ENCODE measurements around the gene UBXN4.

Gene UBXN4

DNA sequence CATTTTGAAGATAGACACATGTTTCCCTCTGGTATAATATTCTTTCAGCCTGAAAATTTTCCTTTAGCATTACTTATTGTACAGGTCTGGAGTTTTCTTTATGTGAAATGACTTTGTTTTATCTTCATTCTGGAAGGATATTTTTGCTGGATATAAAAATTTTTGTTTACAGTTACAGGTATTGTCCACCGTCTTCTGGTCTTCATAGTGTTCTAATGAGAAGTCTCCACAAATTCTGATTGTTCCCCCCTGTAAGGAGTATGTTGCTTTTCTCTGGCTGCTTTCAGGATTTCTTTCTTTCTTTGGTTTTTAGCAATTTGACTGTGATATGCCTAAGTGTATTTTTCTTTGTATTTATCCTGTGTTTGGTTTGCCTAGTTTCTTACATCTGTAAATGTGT is 15.0 kb downstream of the UBXN4 start:
- WGBS (ENCODE audit: insufficient coverage), result 100% methylated on average over 1 of the region's 1 CpG
- H3K27me3 ChIP-seq (replicated peaks in 2 of 5; ENCODE audit: control insufficient read depth in 4 of 5, insufficient read depth in 5 of 5, low read length in 4 of 5), result no peaks in the 10 kb centered on the region
- H3K4me1 ChIP-seq (ENCODE audit: control extremely low read depth in 1 of 4, control insufficient read depth in 4 of 4, insufficient read depth in 4 of 4, low read length in 3 of 4), result no peaks in the 10 kb centered on the region
- ChIA-PET CTCF (interaction anchor here (4.1 kb wide), 1 partner anchor 11 kb away, joined by 15 read pairs; no protein-coding TSS in a partner anchor), POLR2A (no interaction called here)
- peak in 1 of 3 donors; percentile 27 for DNase-seq
- no peak overlapping the region for H3K4me3 ChIP-seq (ENCODE audit: control insufficient read depth in 1 of 7, extremely low read depth in 1 of 7, insufficient read depth in 4 of 7, low read depth in 2 of 7, low read length in 6 of 7)
- peaks cover 49 to 84% (median 63%) of the 10 kb centered on the region in 4 experiments for H3K36me3 ChIP-seq (ENCODE audit: control insufficient read depth in 4 of 4, insufficient read depth in 4 of 4, low read length in 3 of 4)
- H3K9me3 ChIP-seq (ENCODE audit: control extremely low read depth in 1 of 5, control insufficient read depth in 4 of 5, insufficient read depth in 2 of 5, low read depth in 1 of 5, low read length in 4 of 5), result peaks cover 5 to 26% (median 16%) of the 10 kb centered on the region in 5 experiments
- no peak overlapping the region for H3K27ac ChIP-seq (ENCODE audit: insufficient read depth in 1 of 2, low read depth in 1 of 2, low read length in 2 of 2, poor library complexity in 1 of 2, severe bottlenecking in 2 of 2)

DNA sequence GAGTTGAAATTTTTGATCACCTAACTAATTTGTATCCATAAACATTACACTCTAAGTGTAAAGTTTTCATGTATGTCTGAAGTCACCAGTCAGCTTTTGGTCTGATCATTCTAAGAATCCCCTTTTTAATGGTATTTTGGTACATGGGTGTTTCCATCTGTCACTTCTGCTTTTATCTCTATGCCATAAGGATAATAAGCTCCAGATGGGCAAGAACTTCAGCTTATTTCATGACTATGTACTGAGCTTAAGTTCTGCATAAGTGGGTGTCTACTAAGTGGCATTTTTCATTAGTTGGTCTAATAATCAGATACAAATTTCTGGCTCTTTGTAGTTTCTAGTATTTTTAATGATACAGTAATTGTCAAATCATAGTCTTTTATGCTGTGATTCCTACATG is 20.4 kb downstream of the UBXN4 start:
- Histone ChIP-seq H3K9me3 (ENCODE audit: control extremely low read depth in 1 of 5, control insufficient read depth in 4 of 5, insufficient read depth in 2 of 5, low read depth in 1 of 5, low read length in 4 of 5) (peaks cover under 1 to 8% (median 6%) of the 10 kb centered on the region in 5 experiments), H3K4me3 (ENCODE audit: control insufficient read depth in 1 of 7, extremely low read depth in 1 of 7, insufficient read depth in 4 of 7, low read depth in 2 of 7, low read length in 6 of 7) (no peak overlapping the region), H3K4me1 (ENCODE audit: control extremely low read depth in 1 of 4, control insufficient read depth in 4 of 4, insufficient read depth in 4 of 4, low read length in 3 of 4) (no peaks in the 10 kb centered on the region), H3K36me3 (ENCODE audit: control insufficient read depth in 4 of 4, insufficient read depth in 4 of 4, low read length in 3 of 4) (peaks cover 30 to 85% (median 48%) of the 10 kb centered on the region in 4 experiments), H3K27me3 (replicated peaks in 2 of 5; ENCODE audit: control insufficient read depth in 4 of 5, insufficient read depth in 5 of 5, low read length in 4 of 5) (no peaks in the 10 kb centered on the region), H3K27ac (ENCODE audit: insufficient read depth in 1 of 2, low read depth in 1 of 2, low read length in 2 of 2, poor library complexity in 1 of 2, severe bottlenecking in 2 of 2) (no peak overlapping the region)
- POLR2A ChIA-PET, result no interaction called here
- CTCF ChIA-PET, result interaction anchor here (1.0 kb wide), 1 partner anchor 35 kb away, joined by 3 read pairs; no protein-coding TSS in a partner anchor
- DNase-seq, result peak in 2 of 3 donors; percentile 33 to 41

DNA sequence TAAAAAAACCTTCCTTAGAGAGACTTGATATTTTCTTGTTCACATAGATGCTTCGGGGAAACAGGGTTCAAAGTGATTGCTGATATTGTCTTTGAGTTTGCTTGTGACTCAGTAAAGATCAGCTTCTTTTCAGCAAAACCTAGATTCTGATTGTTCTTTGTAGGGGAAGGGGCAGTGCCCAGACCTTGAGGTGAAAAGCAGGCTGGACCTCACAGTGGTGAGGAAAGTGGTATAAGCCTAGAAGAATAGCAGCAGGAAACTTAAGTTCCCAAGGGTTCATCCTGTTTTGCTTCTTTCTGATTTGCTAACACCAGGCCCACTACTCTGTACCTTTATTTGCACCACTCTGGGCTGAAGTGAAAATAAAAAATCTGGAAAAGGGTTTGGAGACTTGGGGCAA is 20.9 kb downstream of the UBXN4 start:
- ChIA-PET POLR2A (no interaction called here), CTCF (interaction anchor here (1.0 kb wide), 2 partner anchors 19 to 34 kb away, joined by 3 read pairs; no protein-coding TSS in a partner anchor)

DNA sequence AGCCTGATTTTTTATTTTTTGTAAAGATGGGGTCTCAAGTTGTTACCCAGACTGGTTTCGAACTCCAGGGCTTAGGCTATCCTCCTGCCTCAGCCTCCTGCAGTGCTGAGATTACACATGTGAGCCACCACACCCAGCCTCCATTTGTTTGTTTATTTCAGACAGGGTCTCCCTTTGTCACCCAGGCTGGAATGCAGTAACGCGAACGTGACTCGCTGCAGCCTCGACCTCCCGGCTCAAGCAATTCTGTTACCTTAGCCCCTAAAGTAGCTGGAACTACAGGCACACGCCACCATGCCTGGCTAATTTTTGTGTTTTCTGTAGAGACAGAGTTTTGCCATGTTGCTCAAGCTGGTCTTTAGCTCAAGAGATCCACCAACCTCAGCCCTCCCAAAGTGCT is 27.2 kb downstream of the UBXN4 start:
- no peaks in the 10 kb centered on the region for H3K27me3 ChIP-seq (replicated peaks in 2 of 5; ENCODE audit: control insufficient read depth in 4 of 5, insufficient read depth in 5 of 5, low read length in 4 of 5)
- no peak overlapping the region for H3K27ac ChIP-seq (ENCODE audit: insufficient read depth in 1 of 2, low read depth in 1 of 2, low read length in 2 of 2, poor library complexity in 1 of 2, severe bottlenecking in 2 of 2)
- peaks cover 37 to 84% (median 50%) of the 10 kb centered on the region in 4 experiments for H3K36me3 ChIP-seq (ENCODE audit: control insufficient read depth in 4 of 4, insufficient read depth in 4 of 4, low read length in 3 of 4)
- WGBS (ENCODE audit: insufficient coverage), result 96% methylated on average over 8 of the region's 8 CpGs
- no peak for DNase-seq
- H3K4me1 ChIP-seq (ENCODE audit: control extremely low read depth in 1 of 4, control insufficient read depth in 4 of 4, insufficient read depth in 4 of 4, low read length in 3 of 4), result peaks cover 0 to 1% (median 0%) of the 10 kb centered on the region in 4 experiments
- H3K9me3 ChIP-seq (ENCODE audit: control extremely low read depth in 1 of 5, control insufficient read depth in 4 of 5, insufficient read depth in 2 of 5, low read depth in 1 of 5, low read length in 4 of 5), result no peaks in the 10 kb centered on the region
- H3K4me3 ChIP-seq (ENCODE audit: control insufficient read depth in 1 of 7, extremely low read depth in 1 of 7, insufficient read depth in 4 of 7, low read depth in 2 of 7, low read length in 6 of 7), result no peak overlapping the region
- POLR2A ChIA-PET, result no interaction called here
- CTCF ChIA-PET, result interaction anchor here (2.1 kb wide), 1 partner anchor 29 kb away, joined by 6 read pairs; no protein-coding TSS in a partner anchor

More for the DNA sequence above, 20.9 kb downstream of the UBXN4 start:
- peaks cover 33 to 84% (median 49%) of the 10 kb centered on the region in 4 experiments for H3K36me3 ChIP-seq (ENCODE audit: control insufficient read depth in 4 of 4, insufficient read depth in 4 of 4, low read length in 3 of 4)
- H3K27me3 ChIP-seq (replicated peaks in 2 of 5; ENCODE audit: control insufficient read depth in 4 of 5, insufficient read depth in 5 of 5, low read length in 4 of 5), result no peaks in the 10 kb centered on the region
- no peak for DNase-seq
- H3K4me3 ChIP-seq (ENCODE audit: control insufficient read depth in 1 of 7, extremely low read depth in 1 of 7, insufficient read depth in 4 of 7, low read depth in 2 of 7, low read length in 6 of 7), result no peak overlapping the region
- WGBS (ENCODE audit: insufficient coverage), result no CpG with 5 or more reads among the region's 1 CpG
- peaks cover 0 to 3% (median 3%) of the 10 kb centered on the region in 5 experiments for H3K9me3 ChIP-seq (ENCODE audit: control extremely low read depth in 1 of 5, control insufficient read depth in 4 of 5, insufficient read depth in 2 of 5, low read depth in 1 of 5, low read length in 4 of 5)
- H3K4me1 ChIP-seq (ENCODE audit: control extremely low read depth in 1 of 4, control insufficient read depth in 4 of 4, insufficient read depth in 4 of 4, low read length in 3 of 4), result no peaks in the 10 kb centered on the region
- no peak overlapping the region for H3K27ac ChIP-seq (ENCODE audit: insufficient read depth in 1 of 2, low read depth in 1 of 2, low read length in 2 of 2, poor library complexity in 1 of 2, severe bottlenecking in 2 of 2)

DNA sequence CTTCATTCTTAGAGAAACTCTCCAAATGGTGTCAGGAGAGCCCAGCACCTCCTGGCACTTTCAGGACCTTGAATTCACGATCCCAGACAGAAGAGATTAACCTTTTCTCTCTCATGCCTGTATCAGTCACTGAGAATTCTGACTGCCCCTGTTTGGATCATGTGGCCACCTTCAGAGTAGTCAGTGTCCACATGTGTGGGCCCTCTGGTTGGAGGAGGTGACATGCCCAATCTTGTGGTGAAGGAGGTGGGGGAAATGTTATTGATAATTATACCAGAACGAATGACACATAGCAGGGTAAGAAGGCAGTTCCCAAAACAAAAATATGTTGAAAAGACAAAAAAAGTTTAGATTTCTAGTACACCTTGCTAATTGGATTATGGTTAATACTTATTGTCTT is 31.7 kb downstream of the UBXN4 start:
- Histone ChIP-seq H3K9me3 (ENCODE audit: control extremely low read depth in 1 of 5, control insufficient read depth in 4 of 5, insufficient read depth in 2 of 5, low read depth in 1 of 5, low read length in 4 of 5) (no peaks in the 10 kb centered on the region), H3K36me3 (ENCODE audit: control insufficient read depth in 4 of 4, insufficient read depth in 4 of 4, low read length in 3 of 4) (peaks cover 39 to 86% (median 53%) of the 10 kb centered on the region in 4 experiments), H3K27ac (ENCODE audit: insufficient read depth in 1 of 2, low read depth in 1 of 2, low read length in 2 of 2, poor library complexity in 1 of 2, severe bottlenecking in 2 of 2) (no peak overlapping the region), H3K4me1 (ENCODE audit: control extremely low read depth in 1 of 4, control insufficient read depth in 4 of 4, insufficient read depth in 4 of 4, low read length in 3 of 4) (peaks cover 0 to 1% (median 0%) of the 10 kb centered on the region in 4 experiments), H3K27me3 (replicated peaks in 2 of 5; ENCODE audit: control insufficient read depth in 4 of 5, insufficient read depth in 5 of 5, low read length in 4 of 5) (no peaks in the 10 kb centered on the region), H3K4me3 (ENCODE audit: control insufficient read depth in 1 of 7, extremely low read depth in 1 of 7, insufficient read depth in 4 of 7, low read depth in 2 of 7, low read length in 6 of 7) (no peak overlapping the region)
- POLR2A ChIA-PET, result no interaction called here
- WGBS (ENCODE audit: insufficient coverage), result 91% methylated on average over 1 of the region's 2 CpGs
- no peak for DNase-seq
- CTCF ChIA-PET, result interaction anchor here (1.0 to 2.4 kb wide), 6 partner anchors 8 to 24 kb away, joined by 3 to 8 read pairs (median 4); no protein-coding TSS in a partner anchor

DNA sequence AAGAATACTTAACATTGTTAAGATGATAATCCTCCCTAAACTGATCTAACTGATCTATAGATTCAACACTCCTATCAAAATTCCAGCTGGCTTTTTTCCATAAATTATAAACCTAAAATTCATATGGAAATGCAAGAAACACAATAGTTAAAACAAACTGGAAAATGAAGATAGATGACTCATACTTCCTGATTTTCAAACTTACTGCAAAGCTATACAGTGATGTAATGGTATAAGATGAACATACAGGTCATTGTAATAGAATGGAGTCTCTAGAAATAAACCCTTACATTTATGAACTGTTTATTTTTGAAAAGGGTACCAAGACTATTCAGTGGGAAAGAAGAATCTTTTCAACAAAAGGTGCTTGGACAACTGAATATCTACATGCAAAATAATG is 32.3 kb downstream of the UBXN4 start:
- H3K27me3 ChIP-seq (replicated peaks in 2 of 5; ENCODE audit: control insufficient read depth in 4 of 5, insufficient read depth in 5 of 5, low read length in 4 of 5), result no peaks in the 10 kb centered on the region
- H3K27ac ChIP-seq (ENCODE audit: insufficient read depth in 1 of 2, low read depth in 1 of 2, low read length in 2 of 2, poor library complexity in 1 of 2, severe bottlenecking in 2 of 2), result no peak overlapping the region
- CTCF ChIA-PET, result interaction anchor here (1.0 to 2.4 kb wide), 4 partner anchors 10 to 23 kb away, joined by 3 to 8 read pairs (median 4); no protein-coding TSS in a partner anchor
- peak in 2 of 3 donors; percentile 40 to 53 for DNase-seq
- H3K4me3 ChIP-seq (ENCODE audit: control insufficient read depth in 1 of 7, extremely low read depth in 1 of 7, insufficient read depth in 4 of 7, low read depth in 2 of 7, low read length in 6 of 7), result no peak overlapping the region
- H3K36me3 ChIP-seq (ENCODE audit: control insufficient read depth in 4 of 4, insufficient read depth in 4 of 4, low read length in 3 of 4), result peaks cover 40 to 86% (median 56%) of the 10 kb centered on the region in 4 experiments
- no peaks in the 10 kb centered on the region for H3K9me3 ChIP-seq (ENCODE audit: control extremely low read depth in 1 of 5, control insufficient read depth in 4 of 5, insufficient read depth in 2 of 5, low read depth in 1 of 5, low read length in 4 of 5)
- POLR2A ChIA-PET, result no interaction called here
- peaks cover 0 to 1% (median 0%) of the 10 kb centered on the region in 4 experiments for H3K4me1 ChIP-seq (ENCODE audit: control extremely low read depth in 1 of 4, control insufficient read depth in 4 of 4, insufficient read depth in 4 of 4, low read length in 3 of 4)

DNA sequence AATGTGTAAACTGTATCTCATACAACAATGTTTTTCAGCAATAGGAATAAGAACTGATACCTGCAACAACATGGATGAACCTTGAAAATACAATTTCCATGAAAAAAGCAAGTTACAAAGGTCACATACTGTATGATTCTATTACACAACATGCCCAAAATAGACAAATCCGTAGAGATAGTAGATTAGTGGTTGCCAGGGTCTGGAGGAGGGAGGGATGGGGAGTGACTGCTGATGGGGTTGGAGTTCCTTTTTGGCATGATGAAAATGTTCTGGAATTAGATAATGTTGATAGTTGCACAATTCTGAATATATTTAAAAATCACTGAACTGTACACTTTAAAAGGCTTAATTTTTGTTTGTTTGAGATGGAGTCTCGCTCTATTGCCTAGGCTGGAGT is 33.8 kb downstream of the UBXN4 start:
- POLR2A ChIA-PET, result no interaction called here
- peaks cover 36 to 86% (median 61%) of the 10 kb centered on the region in 4 experiments for H3K36me3 ChIP-seq (ENCODE audit: control insufficient read depth in 4 of 4, insufficient read depth in 4 of 4, low read length in 3 of 4)
- H3K9me3 ChIP-seq (ENCODE audit: control extremely low read depth in 1 of 5, control insufficient read depth in 4 of 5, insufficient read depth in 2 of 5, low read depth in 1 of 5, low read length in 4 of 5), result no peaks in the 10 kb centered on the region
- no peaks in the 10 kb centered on the region for H3K27me3 ChIP-seq (replicated peaks in 2 of 5; ENCODE audit: control insufficient read depth in 4 of 5, insufficient read depth in 5 of 5, low read length in 4 of 5)
- WGBS (ENCODE audit: insufficient coverage), result no CpG with 5 or more reads among the region's 2 CpGs
- H3K4me3 ChIP-seq (ENCODE audit: control insufficient read depth in 1 of 7, extremely low read depth in 1 of 7, insufficient read depth in 4 of 7, low read depth in 2 of 7, low read length in 6 of 7), result no peak overlapping the region
- DNase-seq, result no peak
- CTCF ChIA-PET, result interaction anchor here (0.6 to 1.0 kb wide), 2 partner anchors 16 to 102 kb away, joined by 3 read pairs; no protein-coding TSS in a partner anchor
- H3K4me1 ChIP-seq (ENCODE audit: control extremely low read depth in 1 of 4, control insufficient read depth in 4 of 4, insufficient read depth in 4 of 4, low read length in 3 of 4), result peaks cover 0 to 1% (median 0%) of the 10 kb centered on the region in 4 experiments
- no peak overlapping the region for H3K27ac ChIP-seq (ENCODE audit: insufficient read depth in 1 of 2, low read depth in 1 of 2, low read length in 2 of 2, poor library complexity in 1 of 2, severe bottlenecking in 2 of 2)

Data from common myeloid progenitor, CD34-positive (primary cell).